ENCODE data around the gene ARHGAP24. TPM values are rescaled to one million over a fixed set of nuclear protein-coding genes. Genes with fewer than 3 reads are reported as not detected.

ARHGAP24 gene
- total and polyA plus RNA-seq, 2 donors (not counting 3 experiments of a cell fraction or from before 2014, with no cell fraction given), result 52.1 to 79.4 TPM

- no peak overlapping the region for H3K4me2 ChIP-seq (ENCODE audit: insufficient read depth, low read length)
- H3K9ac ChIP-seq (replicated peaks; ENCODE audit: extremely low read depth, insufficient read depth, low read length), result no peak overlapping the region
- dilution Hi-C loops (cut with MboI; ENCODE audit: extremely low pct_ligation_motif_present, low sequenced_read_pairs), result no loop called here
- H2AFZ ChIP-seq (ENCODE audit: low read depth, low read length), result no peak overlapping the region
- no peak overlapping the region for H3K4me3 ChIP-seq (replicated peaks in 1 of 3; ENCODE audit: insufficient read depth in 1 of 3, low read depth in 1 of 3, low read length in 3 of 3)
- CTCF ChIA-PET, result no interaction called here
- BruUV-seq (replicated peaks), result no TSS peak
- peaks cover 0 to 6% of the 10 kb centered on the region in 2 experiments for H3K27me3 ChIP-seq (ENCODE audit: control insufficient read depth in 2 of 2, insufficient read depth in 2 of 2, low read length in 2 of 2)
- no peaks in the 10 kb centered on the region for H3K9me3 ChIP-seq (replicated peaks; ENCODE audit: control insufficient read depth, insufficient read depth, low read length)
- intact Hi-C loops (cut with micrococcal nuclease), result no loop called here
- no peaks in the 10 kb centered on the region for H3K79me2 ChIP-seq (ENCODE audit: control insufficient read depth, insufficient read depth, low read length)
- FAIRE-seq (no peak), DNase-seq (ENCODE audit: low read depth, low spot score) (no peak)
- POLR2A ChIA-PET, result no interaction called here
- no peaks in the 10 kb centered on the region for H3K9me1 ChIP-seq (replicated peaks; ENCODE audit: control insufficient read depth, extremely low read depth, insufficient read depth, low read length)
- H4K20me1 ChIP-seq (replicated peaks; ENCODE audit: control insufficient read depth, extremely low read depth, insufficient read depth, low read length), result no peaks in the 10 kb centered on the region
- H3K27ac ChIP-seq (ENCODE audit: insufficient read depth, low read depth, low read length), result no peak overlapping the region
- TF ChIP-seq POLR2A (IDR thresholded peaks at IDR 0.05; ENCODE audit: low read depth, low read length), result no peak
- H3K36me3 ChIP-seq (ENCODE audit: control insufficient read depth in 2 of 2, extremely low read depth in 1 of 2, insufficient read depth in 2 of 2, low read length in 2 of 2), result no peaks in the 10 kb centered on the region
- H3K4me1 ChIP-seq (ENCODE audit: control insufficient read depth, extremely low read depth, insufficient read depth, low read length), result no peaks in the 10 kb centered on the region
Measured at GRCh38 chr4:85569730-85570299, 94.9 kb downstream of the ARHGAP24 start.

- Histone ChIP-seq H3K4me2 (ENCODE audit: insufficient read depth, low read length) (no peak overlapping the region), H3K27me3 (ENCODE audit: control insufficient read depth in 2 of 2, insufficient read depth in 2 of 2, low read length in 2 of 2) (peaks cover 0 to 6% of the 10 kb centered on the region in 2 experiments), H4K20me1 (replicated peaks; ENCODE audit: control insufficient read depth, extremely low read depth, insufficient read depth, low read length) (no peaks in the 10 kb centered on the region), H3K9me1 (replicated peaks; ENCODE audit: control insufficient read depth, extremely low read depth, insufficient read depth, low read length) (no peaks in the 10 kb centered on the region), H3K9me3 (replicated peaks; ENCODE audit: control insufficient read depth, insufficient read depth, low read length) (no peaks in the 10 kb centered on the region), H3K27ac (ENCODE audit: insufficient read depth, low read depth, low read length) (no peak overlapping the region), H3K9ac (replicated peaks; ENCODE audit: extremely low read depth, insufficient read depth, low read length) (no peak overlapping the region), H3K36me3 (ENCODE audit: control insufficient read depth in 2 of 2, extremely low read depth in 1 of 2, insufficient read depth in 2 of 2, low read length in 2 of 2) (no peaks in the 10 kb centered on the region), H3K4me3 (replicated peaks in 1 of 3; ENCODE audit: insufficient read depth in 1 of 3, low read depth in 1 of 3, low read length in 3 of 3) (no peak overlapping the region), H3K79me2 (ENCODE audit: control insufficient read depth, insufficient read depth, low read length) (no peaks in the 10 kb centered on the region), H2AFZ (ENCODE audit: low read depth, low read length) (no peak overlapping the region), H3K4me1 (ENCODE audit: control insufficient read depth, extremely low read depth, insufficient read depth, low read length) (no peaks in the 10 kb centered on the region)
- TF ChIP-seq FOS (IDR thresholded peaks at IDR 0.05; ENCODE audit: borderline replicate concordance, insufficient read depth, low read length), result no peak
- no peak for TF ChIP-seq POLR2A (IDR thresholded peaks at IDR 0.05; ENCODE audit: low read depth, low read length)
- TF ChIP-seq MYC (IDR thresholded peaks at IDR 0.05; ENCODE audit: low read depth, low read length), result no peak
- no peak for TF ChIP-seq JUN (IDR thresholded peaks at IDR 0.05; ENCODE audit: borderline replicate concordance, insufficient read depth, insufficient read length, low read depth)
- TF ChIP-seq, protein P1, sequence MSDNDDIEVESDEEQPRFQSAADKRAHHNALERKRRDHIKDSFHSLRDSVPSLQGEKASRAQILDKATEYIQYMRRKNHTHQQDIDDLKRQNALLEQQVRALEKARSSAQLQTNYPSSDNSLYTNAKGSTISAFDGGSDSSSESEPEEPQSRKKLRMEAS (IDR thresholded peaks at IDR 0.05; ENCODE audit: insufficient read depth, insufficient read length), result no peak
- no peak for TF ChIP-seq POLR2AphosphoS5 (IDR thresholded peaks at IDR 0.05; ENCODE audit: insufficient read depth, low read depth, low read length)
- no peak for TF ChIP-seq GATA2 (IDR thresholded peaks at IDR 0.05; ENCODE audit: insufficient read depth, insufficient read length, low read depth, low read length)
- TF ChIP-seq EZH2 (IDR thresholded peaks at IDR 0.05; ENCODE audit: borderline replicate concordance, low read depth, low read length, severe bottlenecking), result no peak
- no peak for TF ChIP-seq CTCF (IDR thresholded peaks at IDR 0.05; ENCODE audit: extremely low read depth in 1 of 2, insufficient read depth in 1 of 2, low read depth in 1 of 2, low read length in 2 of 2)
- ChIA-PET CTCF (no interaction called here), POLR2A (no interaction called here)
- dilution Hi-C loops (cut with MboI; ENCODE audit: extremely low pct_ligation_motif_present, low sequenced_read_pairs) (no loop called here), intact Hi-C loops (cut with micrococcal nuclease) (no loop called here)
- FAIRE-seq, result no peak
- no TSS peak for BruUV-seq (replicated peaks)
- DNase-seq (ENCODE audit: low read depth, low spot score), result no peak
Measured at GRCh38 chr4:85570388-85570787, 95.4 kb downstream of the ARHGAP24 start.

All from endothelial cell of umbilical vein (primary cell).